Endothelial cell of umbilical vein (primary cell): ENCODE measurements around the gene USP51.

ENCODE experiments used
- CTCF ChIP-seq, 2 donors: IDR thresholded peaks; 1 replicate in 1 of 2; 2 replicates in 1 of 2; pipeline ENCODE4 v1.5.1; 2011; ENCODE audit warnings: low read length in 2 of 2, mild to moderate bottlenecking in 2 of 2, moderate library complexity in 2 of 2, control low read depth in 1 of 2, inconsistent platforms in 1 of 2, low read depth in 1 of 2; ENCODE audit not compliant: insufficient read depth in 1 of 2; ENCODE audit errors: extremely low read depth in 1 of 2
- GATA2 ChIP-seq: IDR thresholded peaks from 2 replicates; pipeline ENCODE4 v1.7.0; 2011; ENCODE audit warnings: low read depth, mild to moderate bottlenecking, moderate library complexity, mixed read lengths, low read length; ENCODE audit not compliant: insufficient read length, insufficient read depth
- POLR2A ChIP-seq: IDR thresholded peaks from 2 replicates; pipeline ENCODE4 v1.6.1; 2012; ENCODE audit warnings: low read depth, mild to moderate bottlenecking, control low read depth, low read length
- POLR2AphosphoS5 ChIP-seq: IDR thresholded peaks from 2 replicates; pipeline ENCODE4 v1.6.1; 2012; ENCODE audit warnings: low read depth, mild to moderate bottlenecking, control low read depth, low read length, moderate library complexity; ENCODE audit not compliant: insufficient read depth

GRCh38 chrX:55451141-55451540 lies 38.5 kb downstream of the USP51 start:
- TF ChIP-seq POLR2A (no peak), GATA2 (no peak), CTCF (IDR thresholded peaks at IDR 0.05; ENCODE audit: extremely low read depth in 1 of 2, insufficient read depth in 1 of 2, low read depth in 1 of 2, low read length in 2 of 2) (no peak), POLR2AphosphoS5 (no peak)
